Left ventricle myocardium inferior (tissue), 1 donor: Measurements from ENCODE around the gene CACHD1. TPM values are rescaled to one million over a fixed set of nuclear protein-coding genes. Genes with fewer than 3 reads are reported as not detected.

Experiments
- DNase-seq: peaks from one replicate; pipeline ENCODE4 v3.0.0-alpha.2; 2020
- H3K27ac ChIP-seq: fragments of 200-600 bp; replicated peaks from 2 replicates; pipeline ENCODE4 v1.8.0; 2021
- H3K27me3 ChIP-seq: fragments of 200-600 bp; 2 replicates; pipeline ENCODE4 v1.8.0; 2021; ENCODE audit warnings: low read depth
- H3K36me3 ChIP-seq: fragments of 200-600 bp; 2 replicates; pipeline ENCODE4 v1.8.0; 2021
- H3K4me1 ChIP-seq: fragments of 200-600 bp; 2 replicates; pipeline ENCODE4 v1.8.0; 2021
- H3K4me3 ChIP-seq: fragments of 200-600 bp; 2 replicates; pipeline ENCODE4 v1.8.0; 2021; ENCODE audit warnings: mild to moderate bottlenecking, moderate library complexity
- H3K9me3 ChIP-seq: fragments of 200-600 bp; replicated peaks from 2 replicates; pipeline ENCODE4 v1.8.0; 2021
- intact Hi-C: fragments of 100-400 bp; cut with micrococcal nuclease; formaldehyde crosslinking; loops from one replicate; pipeline ENCODE4 v1.11.0; 2022
- total RNA-seq: library from RNA; stranded (reverse); fragmentation: NEBNext Ultra II Directional; extraction: Animal tissue kit (Norgen Biotek cat#: 25700); gene quantifications from one replicate; pipeline ENCODE4 v1.2.1, GENCODE V29; 2021
- TF ChIP-seq, protein P1 (sequence below): fragments of 200-600 bp; IDR thresholded peaks from 2 replicates; pipeline ENCODE4 v1.8.0; 2021; ENCODE audit warnings: antibody characterized with exemption, mild to moderate bottlenecking, borderline replicate concordance
- donor health status: DM: no; HTN: yes; CAD: no; lungs with severe emphysema.

The CACHD1 gene
- total RNA-seq, 1 donor from 2014 or later = 2.7 TPM

DNA sequence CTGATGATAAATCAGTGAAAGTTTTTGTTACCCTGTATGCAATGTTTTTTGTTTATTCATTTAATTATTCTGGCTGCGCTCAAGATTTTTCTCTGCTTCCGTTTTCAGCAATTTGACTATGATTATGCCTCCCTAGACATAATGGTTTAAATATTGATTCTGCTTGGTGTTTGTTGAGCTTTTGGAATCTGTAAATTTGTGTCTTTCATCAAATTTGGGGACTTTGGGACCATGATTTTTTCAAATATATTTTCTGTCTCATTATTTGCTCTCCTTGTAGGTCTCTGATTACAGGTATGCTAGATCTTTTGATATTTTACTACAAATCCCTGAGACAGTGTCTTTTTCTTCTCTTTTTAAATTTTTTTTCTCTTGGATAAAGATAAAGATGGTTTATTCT, 92.1 kb downstream of the CACHD1 start:
- Histone ChIP-seq H3K27me3 (no peaks in the 10 kb centered on the region), H3K4me3 (no peak overlapping the region), H3K9me3 (peaks cover 15% of the 10 kb centered on the region), H3K27ac (no peak overlapping the region), H3K4me1 (no peaks in the 10 kb centered on the region), H3K36me3 (no peaks in the 10 kb centered on the region)
- intact Hi-C loops = no loop called here
- TF ChIP-seq, protein P1, sequence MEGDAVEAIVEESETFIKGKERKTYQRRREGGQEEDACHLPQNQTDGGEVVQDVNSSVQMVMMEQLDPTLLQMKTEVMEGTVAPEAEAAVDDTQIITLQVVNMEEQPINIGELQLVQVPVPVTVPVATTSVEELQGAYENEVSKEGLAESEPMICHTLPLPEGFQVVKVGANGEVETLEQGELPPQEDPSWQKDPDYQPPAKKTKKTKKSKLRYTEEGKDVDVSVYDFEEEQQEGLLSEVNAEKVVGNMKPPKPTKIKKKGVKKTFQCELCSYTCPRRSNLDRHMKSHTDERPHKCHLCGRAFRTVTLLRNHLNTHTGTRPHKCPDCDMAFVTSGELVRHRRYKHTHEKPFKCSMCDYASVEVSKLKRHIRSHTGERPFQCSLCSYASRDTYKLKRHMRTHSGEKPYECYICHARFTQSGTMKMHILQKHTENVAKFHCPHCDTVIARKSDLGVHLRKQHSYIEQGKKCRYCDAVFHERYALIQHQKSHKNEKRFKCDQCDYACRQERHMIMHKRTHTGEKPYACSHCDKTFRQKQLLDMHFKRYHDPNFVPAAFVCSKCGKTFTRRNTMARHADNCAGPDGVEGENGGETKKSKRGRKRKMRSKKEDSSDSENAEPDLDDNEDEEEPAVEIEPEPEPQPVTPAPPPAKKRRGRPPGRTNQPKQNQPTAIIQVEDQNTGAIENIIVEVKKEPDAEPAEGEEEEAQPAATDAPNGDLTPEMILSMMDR = no peak
- DNase-seq = no peak

DNA sequence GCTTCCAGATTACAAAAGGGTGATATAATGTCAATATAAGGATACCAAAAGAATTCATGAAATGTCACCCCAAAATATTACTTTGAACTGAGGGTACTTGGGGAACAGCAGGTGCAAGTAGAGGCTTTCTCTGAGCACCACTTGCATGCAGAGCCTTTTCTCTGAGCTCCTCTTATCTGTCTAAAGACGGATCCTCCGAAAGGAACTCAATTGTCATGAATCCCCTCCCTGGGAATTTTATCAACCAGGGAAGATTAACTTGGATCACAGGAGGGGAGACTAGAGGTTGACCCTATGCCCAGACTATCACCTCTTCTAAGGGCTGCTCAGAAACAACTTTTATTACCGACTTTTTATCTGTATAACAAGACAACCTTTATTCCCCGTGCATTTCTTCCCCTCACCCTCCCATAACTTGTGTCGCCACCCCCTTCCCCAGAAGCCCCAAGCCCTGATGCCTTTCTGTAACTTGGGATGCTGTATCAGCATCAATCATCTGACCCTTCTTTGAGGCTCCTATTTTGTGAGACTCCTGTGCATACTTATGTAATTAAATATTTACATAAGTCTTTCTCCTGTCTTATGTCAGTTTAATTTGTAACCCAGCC, 94.1 kb downstream of the CACHD1 start:
- DNase-seq = no peak
- intact Hi-C loops = no loop called here
- TF ChIP-seq, protein P1 = no peak
- peaks cover 15% of the 10 kb centered on the region for H3K9me3 ChIP-seq
- H3K4me3 ChIP-seq = no peak overlapping the region
- no peaks in the 10 kb centered on the region for H3K27me3 ChIP-seq
- H3K4me1 ChIP-seq = no peaks in the 10 kb centered on the region
- H3K27ac ChIP-seq = no peak overlapping the region
- H3K36me3 ChIP-seq = no peaks in the 10 kb centered on the region

DNA sequence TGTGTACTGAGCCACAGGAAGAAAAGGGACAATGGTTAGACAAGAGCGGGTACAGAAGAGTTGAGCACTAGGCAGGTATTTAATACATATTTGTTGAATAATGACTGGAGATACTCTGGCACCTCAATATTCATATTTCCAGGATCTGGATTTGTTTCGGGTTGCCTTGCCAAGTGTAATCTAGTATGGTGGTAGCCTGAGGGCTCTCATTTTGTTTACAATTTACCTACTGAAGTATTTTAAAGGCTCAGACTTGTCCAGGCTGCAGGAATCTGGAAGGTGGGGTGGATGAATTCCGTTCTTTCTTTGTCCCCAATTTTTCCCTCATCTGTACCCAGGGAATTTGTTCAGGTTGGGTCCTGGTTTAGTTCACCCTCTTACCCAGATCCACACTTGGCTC, 95.0 kb downstream of the CACHD1 start:
- no peaks in the 10 kb centered on the region for H3K4me1 ChIP-seq
- H3K27me3 ChIP-seq = no peaks in the 10 kb centered on the region
- TF ChIP-seq, protein P1 = no peak
- no peak for DNase-seq
- intact Hi-C loops = no loop called here
- H3K4me3 ChIP-seq = no peak overlapping the region
- no peaks in the 10 kb centered on the region for H3K36me3 ChIP-seq
- no peak overlapping the region for H3K27ac ChIP-seq
- peaks cover 15% of the 10 kb centered on the region for H3K9me3 ChIP-seq

GRCh38 chr1:64567426-64568170, 97.7 kb downstream of the CACHD1 start:
- intact Hi-C loops = no loop called here
- no peak overlapping the region for H3K4me3 ChIP-seq
- TF ChIP-seq, protein P1 = no peak
- DNase-seq = no peak
- H3K27ac ChIP-seq = no peak overlapping the region
- no peaks in the 10 kb centered on the region for H3K36me3 ChIP-seq
- H3K9me3 ChIP-seq = peaks cover 9% of the 10 kb centered on the region
- no peaks in the 10 kb centered on the region for H3K27me3 ChIP-seq
- no peaks in the 10 kb centered on the region for H3K4me1 ChIP-seq

- Histone ChIP-seq H3K4me1 (no peaks in the 10 kb centered on the region), H3K9me3 (peaks cover 4% of the 10 kb centered on the region), H3K36me3 (no peaks in the 10 kb centered on the region), H3K27ac (no peak overlapping the region), H3K27me3 (no peaks in the 10 kb centered on the region), H3K4me3 (no peak overlapping the region)
- TF ChIP-seq, protein P1 = no peak
- intact Hi-C loops = no loop called here
- DNase-seq = no peak
These were observed 98.2 kb downstream of the CACHD1 start for GRCh38 chr1:64568171-64568450.
